Heart left ventricle (tissue), 13 donors: Measurements from ENCODE around the gene SCN9A.

ENCODE experiments used
- POLR2A ChIP-seq, 2 donors: fragments of 450-650 bp; IDR thresholded peaks; one replicate each; pipeline ENCODE4 v1.6.1; 2017; ENCODE audit warnings: antibody characterized with exemption in 2 of 2, mild to moderate bottlenecking in 2 of 2, moderate library complexity in 2 of 2
- TF ChIP-seq, protein P1 (sequence below), 12 donors: fragments of 200-600 bp; sonication (generic) in 4 of 12; IDR thresholded peaks; one replicate each; pipeline versions ENCODE4 v1.5.0 to v1.8.0; 2018 to 2022; ENCODE audit warnings: antibody characterized with exemption in 12 of 12, mild to moderate bottlenecking in 5 of 12
- donor health status: ischemic (EF 13 %, LVEDD 7.1; RV severe dilation, severe dysfunction).
- donor health status: DM: no; HTN: yes; CAD: no.
- donor health status: DM: no; HTN: no; CAD: no.
- donor health status: ischemic (EF 25% LVEDD 6.9; RV normal size, moderate dysfunction).
- donor health status: ischemic (EF 25% LVEDD 5.7; RV mildly dilated, moderate dysfunction).
- donor health status: ischemic (EF 35%, LVEDD 5.7; RV mildly dilated, moderate dysfunction).
- donor health status: nonischemic (EF 11% LVEDD 7.7; RV severe dilation, severe dysfunction).
- donor health status: DM: yes; HTN: yes; CAD: no.
- donor health status: PGD.
- donor health status: ischemic (EF 29% LVEDD 5.4; RV normal size, mild dysfunction).
- donor health status: nonischemic (EF 23%, LVEDD 6.1; RV moderate dilation, normal function).

GRCh38 chr2:166154685-166155338 lies 220.9 kb downstream of the SCN9A start:
- no peak for TF ChIP-seq POLR2A (IDR thresholded peaks at IDR 0.05)
- TF ChIP-seq, protein P1, sequence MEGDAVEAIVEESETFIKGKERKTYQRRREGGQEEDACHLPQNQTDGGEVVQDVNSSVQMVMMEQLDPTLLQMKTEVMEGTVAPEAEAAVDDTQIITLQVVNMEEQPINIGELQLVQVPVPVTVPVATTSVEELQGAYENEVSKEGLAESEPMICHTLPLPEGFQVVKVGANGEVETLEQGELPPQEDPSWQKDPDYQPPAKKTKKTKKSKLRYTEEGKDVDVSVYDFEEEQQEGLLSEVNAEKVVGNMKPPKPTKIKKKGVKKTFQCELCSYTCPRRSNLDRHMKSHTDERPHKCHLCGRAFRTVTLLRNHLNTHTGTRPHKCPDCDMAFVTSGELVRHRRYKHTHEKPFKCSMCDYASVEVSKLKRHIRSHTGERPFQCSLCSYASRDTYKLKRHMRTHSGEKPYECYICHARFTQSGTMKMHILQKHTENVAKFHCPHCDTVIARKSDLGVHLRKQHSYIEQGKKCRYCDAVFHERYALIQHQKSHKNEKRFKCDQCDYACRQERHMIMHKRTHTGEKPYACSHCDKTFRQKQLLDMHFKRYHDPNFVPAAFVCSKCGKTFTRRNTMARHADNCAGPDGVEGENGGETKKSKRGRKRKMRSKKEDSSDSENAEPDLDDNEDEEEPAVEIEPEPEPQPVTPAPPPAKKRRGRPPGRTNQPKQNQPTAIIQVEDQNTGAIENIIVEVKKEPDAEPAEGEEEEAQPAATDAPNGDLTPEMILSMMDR (IDR thresholded peaks at IDR 0.05): no peak
